Astrocyte (in vitro differentiated cells and primary cell): ENCODE measurements around the gene BOD1L1. TPM values are rescaled to one million over a fixed set of nuclear protein-coding genes. Genes with fewer than 3 reads are reported as not detected.

Source experiments
- DNase-seq: peaks from one replicate; pipeline ENCODE4 v3.0.0-alpha.2; 2010; ENCODE audit warnings: low read depth
- FAIRE-seq: peaks from 2 replicates; lab custom pipeline; 2011; peaks lifted over from hg19 to GRCh38; lab: Jason Lieb, UNC
- H2AFZ ChIP-seq: 2 replicates; pipeline ENCODE4 v1.6.0; 2012; ENCODE audit warnings: low read depth, low read length, inconsistent platforms
- H3K27ac ChIP-seq: 2 replicates; pipeline ENCODE4 v1.5.1; 2011; ENCODE audit warnings: low read depth, low read length, inconsistent platforms
- H3K27me3 ChIP-seq: 2 replicates; pipeline ENCODE4 v1.6.0; 2011; ENCODE audit warnings: low read length, inconsistent platforms; ENCODE audit not compliant: insufficient read depth
- H3K36me3 ChIP-seq: 2 replicates; pipeline ENCODE4 v1.5.1; 2011; ENCODE audit warnings: low read length, inconsistent platforms; ENCODE audit not compliant: insufficient read depth
- H3K4me1 ChIP-seq: 2 replicates; pipeline ENCODE4 v1.5.1; 2011; ENCODE audit warnings: low read length, inconsistent platforms; ENCODE audit not compliant: insufficient read depth
- H3K4me2 ChIP-seq: 2 replicates; pipeline ENCODE4 v1.6.0; 2012; ENCODE audit warnings: low read length, inconsistent platforms
- H3K4me3 ChIP-seq: 2 replicates; pipeline ENCODE4 v1.5.1; 2011; ENCODE audit warnings: low read depth, mild to moderate bottlenecking, low read length, inconsistent platforms; ENCODE audit not compliant: insufficient read depth
- H3K79me2 ChIP-seq: 2 replicates; pipeline ENCODE4 v1.6.0; 2012; ENCODE audit warnings: mild to moderate bottlenecking, low read length, inconsistent platforms; ENCODE audit not compliant: insufficient read depth
- H3K9ac ChIP-seq: 2 replicates; pipeline ENCODE4 v1.6.0; 2012; ENCODE audit warnings: mild to moderate bottlenecking, low read length, inconsistent platforms
- H3K9me3 ChIP-seq: 2 replicates; pipeline ENCODE4 v1.5.1; 2012; ENCODE audit warnings: low read depth, mild to moderate bottlenecking, low read length, inconsistent platforms; ENCODE audit not compliant: insufficient read depth
- H4K20me1 ChIP-seq: 2 replicates; pipeline ENCODE4 v1.6.0; 2012; ENCODE audit warnings: low read length, inconsistent platforms; ENCODE audit not compliant: insufficient read depth
- H3K27ac Mint-ChIP-seq: one replicate; pipeline ENCODE4 v1.8.0; 2021; ENCODE audit warnings: mild to moderate bottlenecking, mixed read lengths; ENCODE audit not compliant: unreplicated experiment
- H3K27me3 Mint-ChIP-seq: one replicate; pipeline ENCODE4 v1.8.0; 2021; ENCODE audit warnings: low read depth, mixed read lengths; ENCODE audit not compliant: unreplicated experiment
- H3K36me3 Mint-ChIP-seq: one replicate; pipeline ENCODE4 v1.8.0; 2021; ENCODE audit warnings: low read depth, mixed read lengths; ENCODE audit not compliant: unreplicated experiment
- H3K4me1 Mint-ChIP-seq: one replicate; pipeline ENCODE4 v1.8.0; 2021; ENCODE audit warnings: low read depth, mixed read lengths; ENCODE audit not compliant: unreplicated experiment
- H3K4me3 Mint-ChIP-seq: one replicate; pipeline ENCODE4 v1.8.0; 2021; ENCODE audit warnings: mild to moderate bottlenecking, moderate library complexity, mixed read lengths; ENCODE audit not compliant: unreplicated experiment
- H3K9me3 Mint-ChIP-seq: one replicate; pipeline ENCODE4 v1.8.0; 2021; ENCODE audit warnings: mild to moderate bottlenecking, mixed read lengths; ENCODE audit not compliant: unreplicated experiment
- CTCF ChIP-seq: IDR thresholded peaks from 2 replicates; pipeline ENCODE4 v1.5.1; 2011; ENCODE audit warnings: low read depth, mild to moderate bottlenecking, inconsistent platforms, low read length, moderate library complexity; ENCODE audit not compliant: insufficient read depth
- EZH2 ChIP-seq: IDR thresholded peaks from 2 replicates; pipeline ENCODE4 v1.6.1; 2012; ENCODE audit warnings: mild to moderate bottlenecking, low read length, inconsistent platforms; ENCODE audit not compliant: insufficient read depth
- total RNA-seq: library from RNA; stranded (reverse); gene quantifications from 2 replicates; pipeline ENCODE4 v1.2.1, GENCODE V29; 2021

BOD1L1 gene
- total RNA-seq, 1 donor from 2014 or later = 47.2 TPM

- H3K27me3 ChIP-seq = peaks cover 27% of the 10 kb centered on the region
- Mint-ChIP-seq H3K4me1 (peaks cover 3% of the 10 kb centered on the region), H3K4me3 (no peak overlapping the region), H3K36me3 (peaks cover 7% of the 10 kb centered on the region), H3K27me3 (peaks cover 5% of the 10 kb centered on the region), H3K9me3 (peaks cover 15% of the 10 kb centered on the region), H3K27ac (no peak overlapping the region)
- no peak overlapping the region for H3K4me3 ChIP-seq
- no peak overlapping the region for H3K4me2 ChIP-seq
- FAIRE-seq (no peak), DNase-seq (no peak)
- H3K9me3 ChIP-seq = no peaks in the 10 kb centered on the region
- no peak overlapping the region for H3K9ac ChIP-seq
- no peaks in the 10 kb centered on the region for H3K79me2 ChIP-seq
- no peak for TF ChIP-seq EZH2
- no peak for TF ChIP-seq CTCF
- H3K4me1 ChIP-seq = no peaks in the 10 kb centered on the region
- no peaks in the 10 kb centered on the region for H4K20me1 ChIP-seq
- no peak overlapping the region for H2AFZ ChIP-seq
- no peak overlapping the region for H3K27ac ChIP-seq
- H3K36me3 ChIP-seq = no peaks in the 10 kb centered on the region
These were observed 74.4 kb downstream of the BOD1L1 start for GRCh38 chr4:13553081-13553480.

DNA sequence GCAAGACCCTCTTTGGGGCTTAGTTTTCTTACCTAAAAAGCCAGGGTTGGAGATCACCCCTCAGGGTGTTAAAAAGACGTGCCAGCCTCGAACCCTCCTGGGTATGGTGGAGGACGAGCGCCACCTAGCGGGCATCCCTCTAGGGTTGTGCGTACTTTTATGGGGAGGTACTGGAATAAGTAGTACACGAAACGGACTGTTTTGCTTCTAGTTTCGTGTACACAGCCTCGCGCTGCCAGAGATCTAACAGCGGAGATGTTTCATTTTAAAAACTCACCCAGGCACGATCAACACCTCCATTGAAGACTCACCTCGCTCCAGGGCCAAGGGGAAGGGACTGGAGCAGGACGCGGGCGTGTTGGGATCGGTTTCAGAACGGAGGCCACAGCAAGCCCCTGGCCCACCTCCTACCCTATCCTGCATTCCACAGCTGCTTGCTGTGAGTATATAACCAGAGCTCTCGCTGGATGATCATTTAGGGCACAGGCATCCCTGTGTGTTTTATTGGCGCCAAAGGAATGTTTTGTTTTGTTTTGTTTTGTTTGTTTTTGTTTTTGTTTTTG lies 78.5 kb downstream of the BOD1L1 start:
- TF ChIP-seq CTCF (peak; percentile 87), EZH2 (no peak)
- Histone ChIP-seq H3K9me3 (no peaks in the 10 kb centered on the region), H3K4me3 (peak overlapping the region; percentile 65), H3K27me3 (peaks cover 58% of the 10 kb centered on the region), H3K27ac (no peak overlapping the region), H3K4me2 (peak overlapping the region; percentile 94), H3K79me2 (no peaks in the 10 kb centered on the region), H4K20me1 (peaks cover 5% of the 10 kb centered on the region), H3K36me3 (no peaks in the 10 kb centered on the region), H3K4me1 (peaks cover 3% of the 10 kb centered on the region), H2AFZ (peak overlapping the region; percentile 89), H3K9ac (peak overlapping the region; percentile 70)
- H3K27ac Mint-ChIP-seq = peak overlapping the region; percentile 79
- peaks cover 5% of the 10 kb centered on the region for H3K4me1 Mint-ChIP-seq
- H3K36me3 Mint-ChIP-seq = peaks cover 4% of the 10 kb centered on the region
- H3K27me3 Mint-ChIP-seq = peaks cover 8% of the 10 kb centered on the region
- peaks cover 12% of the 10 kb centered on the region for H3K9me3 Mint-ChIP-seq
- H3K4me3 Mint-ChIP-seq = peak overlapping the region; percentile 80
- DNase-seq = peak; percentile 33
- FAIRE-seq = peak; percentile 88
